K562 (cell line): ENCODE results near the gene SPINK9.

ENCODE experiments used
- CTCF ChIP-seq, 3 experiments: IDR thresholded peaks in 2 of 3; conservative IDR thresholded peaks in 1 of 3; 2 replicates each; pipeline ENCODE4 v1.5.1; 2011 to 2012; ENCODE audit warnings: low read length in 3 of 3, mild to moderate bottlenecking in 3 of 3, control low read depth in 2 of 3, improper control_type of control experiment in 1 of 3, inconsistent platforms in 1 of 3, low read depth in 1 of 3, mixed read lengths in 1 of 3, moderate library complexity in 1 of 3; ENCODE audit not compliant: insufficient read depth in 2 of 3
- KAT2B ChIP-seq: IDR thresholded peaks from one replicate; pipeline ENCODE4 v1.6.1; 2012; ENCODE audit warnings: low read depth, mild to moderate bottlenecking, control low read depth, inconsistent platforms, low read length, moderate library complexity
- TAF1 ChIP-seq: IDR thresholded peaks from 2 replicates; pipeline ENCODE4 v1.6.1; 2011; ENCODE audit warnings: mild to moderate bottlenecking, low read length, moderate library complexity; ENCODE audit not compliant: insufficient read depth, control insufficient read depth, severe bottlenecking; ENCODE audit errors: extremely low read depth
- TCF7 ChIP-seq: sonication (generic); IDR thresholded peaks from 2 replicates; pipeline ENCODE4 v1.6.1; 2016; ENCODE audit warnings: antibody characterized with exemption, borderline replicate concordance
- ZC3H11A ChIP-seq: IDR thresholded peaks from 2 replicates; pipeline ENCODE4 v1.6.1; 2012; ENCODE audit warnings: low read depth, low read length, improper control_type of control experiment

- TF ChIP-seq KAT2B (no peak), TCF7 (no peak), TAF1 (no peak), CTCF (IDR thresholded peaks at IDR 0.05 in 2 of 3, conservative IDR thresholded peaks at IDR 0.05 in 1 of 3; ENCODE audit: insufficient read depth in 2 of 3, low read depth in 1 of 3, low read length in 3 of 3) (no peak), ZC3H11A (no peak)
These were observed 37.6 kb upstream of the SPINK9 start for GRCh38 chr5:148297731-148298130.
